Nephron progenitor cell (in vitro differentiated cells): ENCODE data around the gene RPL35.

Experiments
- DNase-seq: peaks from one replicate; pipeline ENCODE4 v3.0.0; 2021
- H3K27ac Mint-ChIP-seq: 2 replicates; pipeline ENCODE4 v1.8.0; 2021; ENCODE audit warnings: mild to moderate bottlenecking, moderate library complexity, mixed read lengths
- H3K27me3 Mint-ChIP-seq: 2 replicates; pipeline ENCODE4 v1.8.0; 2021; ENCODE audit warnings: mild to moderate bottlenecking, low read depth, mixed read lengths; ENCODE audit not compliant: poor library complexity
- H3K36me3 Mint-ChIP-seq: 2 replicates; pipeline ENCODE4 v1.8.0; 2021; ENCODE audit warnings: low read depth, mixed read lengths
- H3K4me1 Mint-ChIP-seq: 2 replicates; pipeline ENCODE4 v1.8.0; 2021; ENCODE audit warnings: mixed read lengths
- H3K4me3 Mint-ChIP-seq: 2 replicates; pipeline ENCODE4 v1.8.0; 2021; ENCODE audit warnings: mild to moderate bottlenecking, moderate library complexity, mixed read lengths
- H3K9me3 Mint-ChIP-seq: 2 replicates; pipeline ENCODE4 v1.8.0; 2021; ENCODE audit warnings: mild to moderate bottlenecking, moderate library complexity, mixed read lengths
- TF ChIP-seq, protein P1 (sequence below): fragments of 200-600 bp; sonication (generic); IDR thresholded peaks from 2 replicates; pipeline ENCODE4 v1.5.0; 2021; ENCODE audit warnings: antibody characterized with exemption

Gene RPL35

DNA sequence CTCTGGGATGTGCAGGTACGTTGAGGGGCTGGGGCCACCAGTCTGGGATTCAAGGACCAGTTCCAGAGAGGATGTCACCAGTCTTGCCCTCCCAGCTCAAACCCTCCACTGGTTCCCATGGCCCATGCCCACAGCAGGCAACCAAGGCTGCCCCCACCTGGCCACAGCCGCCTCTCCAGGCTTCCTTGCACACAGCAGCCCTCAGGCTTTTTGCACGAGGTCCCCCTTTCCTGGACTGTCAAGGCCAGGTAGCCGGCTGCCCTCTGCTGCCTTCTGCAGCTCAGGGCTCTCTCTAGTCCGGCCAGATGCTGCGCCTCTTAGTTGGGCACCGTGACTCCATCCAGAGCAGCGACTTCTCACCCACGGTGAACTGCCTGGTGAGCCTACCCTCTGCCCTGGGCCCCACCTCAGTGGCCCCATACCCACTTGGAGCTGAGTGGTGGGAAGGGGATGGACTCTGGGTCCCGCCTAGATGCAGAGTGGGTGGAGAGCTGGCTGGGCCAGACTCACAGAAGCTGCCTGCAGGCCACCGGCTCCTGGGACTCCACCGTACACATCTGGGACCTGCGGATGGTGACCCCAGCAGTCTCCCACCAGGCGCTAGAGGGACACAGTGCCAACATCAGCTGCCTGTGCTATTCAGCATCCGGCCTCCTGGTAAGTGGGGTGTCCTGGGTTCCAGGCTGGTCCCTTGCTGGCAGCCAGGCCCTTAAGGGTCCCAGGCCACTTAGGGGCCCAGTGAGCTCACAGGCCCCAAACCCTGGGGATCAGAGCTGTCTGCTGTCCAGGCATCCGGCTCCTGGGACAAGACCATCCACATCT, 5.6 kb downstream of the RPL35 start:
- DNase-seq: peak; percentile 50
- H3K9me3 Mint-ChIP-seq: no peaks in the 10 kb centered on the region
- no peak overlapping the region for H3K27ac Mint-ChIP-seq
- H3K4me1 Mint-ChIP-seq: peaks cover 36% of the 10 kb centered on the region
- peaks cover 33% of the 10 kb centered on the region for H3K36me3 Mint-ChIP-seq
- TF ChIP-seq, protein P1, sequence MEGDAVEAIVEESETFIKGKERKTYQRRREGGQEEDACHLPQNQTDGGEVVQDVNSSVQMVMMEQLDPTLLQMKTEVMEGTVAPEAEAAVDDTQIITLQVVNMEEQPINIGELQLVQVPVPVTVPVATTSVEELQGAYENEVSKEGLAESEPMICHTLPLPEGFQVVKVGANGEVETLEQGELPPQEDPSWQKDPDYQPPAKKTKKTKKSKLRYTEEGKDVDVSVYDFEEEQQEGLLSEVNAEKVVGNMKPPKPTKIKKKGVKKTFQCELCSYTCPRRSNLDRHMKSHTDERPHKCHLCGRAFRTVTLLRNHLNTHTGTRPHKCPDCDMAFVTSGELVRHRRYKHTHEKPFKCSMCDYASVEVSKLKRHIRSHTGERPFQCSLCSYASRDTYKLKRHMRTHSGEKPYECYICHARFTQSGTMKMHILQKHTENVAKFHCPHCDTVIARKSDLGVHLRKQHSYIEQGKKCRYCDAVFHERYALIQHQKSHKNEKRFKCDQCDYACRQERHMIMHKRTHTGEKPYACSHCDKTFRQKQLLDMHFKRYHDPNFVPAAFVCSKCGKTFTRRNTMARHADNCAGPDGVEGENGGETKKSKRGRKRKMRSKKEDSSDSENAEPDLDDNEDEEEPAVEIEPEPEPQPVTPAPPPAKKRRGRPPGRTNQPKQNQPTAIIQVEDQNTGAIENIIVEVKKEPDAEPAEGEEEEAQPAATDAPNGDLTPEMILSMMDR: no peak
- no peaks in the 10 kb centered on the region for H3K27me3 Mint-ChIP-seq
- H3K4me3 Mint-ChIP-seq: no peak overlapping the region

DNA sequence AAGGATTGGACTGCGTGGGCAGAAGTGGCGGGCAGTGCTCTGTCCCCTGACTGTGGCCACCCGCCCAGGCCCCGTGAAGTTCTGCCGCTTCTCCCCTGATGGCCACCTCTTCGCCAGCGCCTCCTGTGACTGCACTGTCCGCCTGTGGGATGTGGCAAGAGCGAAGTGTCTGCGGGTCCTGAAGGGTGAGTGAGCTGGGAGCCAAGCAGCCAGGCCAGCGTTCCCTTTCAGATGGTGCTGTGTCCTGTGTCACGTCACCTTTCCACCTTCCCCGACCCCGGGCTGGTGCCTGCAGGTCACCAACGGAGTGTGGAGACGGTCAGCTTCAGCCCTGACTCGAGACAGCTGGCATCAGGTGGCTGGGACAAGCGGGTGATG, 6.2 kb downstream of the RPL35 start:
- H3K4me1 Mint-ChIP-seq: peaks cover 33% of the 10 kb centered on the region
- TF ChIP-seq, protein P1: no peak
- H3K27me3 Mint-ChIP-seq: peaks cover 2% of the 10 kb centered on the region
- no peaks in the 10 kb centered on the region for H3K9me3 Mint-ChIP-seq
- no peak overlapping the region for H3K27ac Mint-ChIP-seq
- H3K36me3 Mint-ChIP-seq: peaks cover 30% of the 10 kb centered on the region
- H3K4me3 Mint-ChIP-seq: no peak overlapping the region
- DNase-seq: no peak

DNA sequence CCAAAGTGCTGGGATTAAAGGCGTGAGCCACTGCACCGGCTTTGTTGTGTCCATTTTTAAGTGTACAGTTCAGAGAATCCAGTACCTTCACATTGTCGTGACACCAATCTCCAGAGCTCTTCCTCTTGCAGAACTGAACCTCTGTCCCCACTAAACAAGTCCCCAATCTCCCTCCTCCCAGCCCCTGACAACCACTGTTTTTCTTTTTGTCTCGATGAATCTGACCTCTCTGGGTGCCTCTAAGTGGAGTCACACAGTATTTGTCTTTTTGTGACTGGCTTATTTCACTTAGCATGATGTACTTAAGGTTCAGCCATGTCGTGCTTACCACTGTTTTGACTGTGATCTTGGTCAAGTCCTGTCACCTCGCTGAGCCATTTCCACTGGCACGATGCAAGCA, 6.9 kb downstream of the RPL35 start:
- Mint-ChIP-seq H3K27ac (peak overlapping the region; percentile 38), H3K27me3 (peaks cover 2% of the 10 kb centered on the region), H3K36me3 (peaks cover 23% of the 10 kb centered on the region), H3K4me1 (peaks cover 26% of the 10 kb centered on the region), H3K4me3 (no peak overlapping the region), H3K9me3 (no peaks in the 10 kb centered on the region)
- TF ChIP-seq, protein P1: no peak
- DNase-seq: no peak

DNA sequence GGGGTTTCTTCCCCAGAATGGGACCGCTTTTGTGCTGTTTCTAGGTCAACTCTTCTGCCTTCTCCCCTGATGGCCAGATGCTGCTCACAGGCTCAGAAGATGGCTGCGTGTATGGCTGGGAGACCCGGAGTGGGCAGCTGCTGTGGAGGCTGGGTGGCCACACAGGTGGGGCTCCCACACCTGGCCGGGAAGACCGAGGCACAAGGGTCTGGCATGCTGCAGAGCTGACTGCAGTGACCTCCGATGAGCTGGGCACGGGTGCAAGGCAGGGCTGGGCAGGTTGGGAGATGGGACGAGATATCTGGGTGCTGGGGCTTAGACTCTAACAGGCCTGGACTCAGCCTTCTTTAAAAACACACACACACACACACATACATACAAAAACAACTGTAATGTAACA, 7.6 kb downstream of the RPL35 start:
- H3K4me3 Mint-ChIP-seq: no peak overlapping the region
- H3K27me3 Mint-ChIP-seq: peaks cover 2% of the 10 kb centered on the region
- H3K36me3 Mint-ChIP-seq: peaks cover 16% of the 10 kb centered on the region
- H3K4me1 Mint-ChIP-seq: peaks cover 19% of the 10 kb centered on the region
- no peak for DNase-seq
- no peaks in the 10 kb centered on the region for H3K9me3 Mint-ChIP-seq
- TF ChIP-seq, protein P1: no peak
- H3K27ac Mint-ChIP-seq: no peak overlapping the region

DNA sequence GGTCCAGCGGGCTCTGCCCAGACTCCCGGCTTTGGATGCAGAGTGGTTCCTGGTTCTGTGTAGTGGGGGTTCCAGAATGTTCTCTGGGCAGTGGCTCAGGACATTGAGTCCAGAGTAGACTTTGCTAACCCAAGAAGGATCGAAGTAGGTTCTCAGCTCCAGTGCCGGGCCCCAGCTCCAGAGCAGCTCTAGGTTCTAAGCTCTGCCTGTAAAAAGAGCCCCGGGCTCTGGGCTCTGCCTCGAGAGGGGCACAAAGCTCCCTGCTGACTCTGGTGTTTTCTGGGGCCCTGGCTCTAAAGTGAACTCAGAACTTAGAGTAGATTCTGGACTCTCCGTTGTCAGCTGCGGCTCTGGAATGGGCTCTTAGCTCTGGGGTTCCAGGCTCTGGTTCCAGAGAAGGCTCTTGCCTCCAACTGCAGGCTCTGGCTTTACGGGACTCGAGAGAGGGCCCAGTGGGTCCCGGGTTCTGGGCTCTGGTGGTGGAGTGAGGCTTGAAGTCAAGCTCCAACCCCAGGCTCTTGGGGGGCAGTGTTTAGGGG, 8.1 kb downstream of the RPL35 start:
- TF ChIP-seq, protein P1: no peak
- H3K27ac Mint-ChIP-seq: no peak overlapping the region
- no peaks in the 10 kb centered on the region for H3K9me3 Mint-ChIP-seq
- peak overlapping the region; percentile 47 for H3K4me3 Mint-ChIP-seq
- H3K27me3 Mint-ChIP-seq: peaks cover 2% of the 10 kb centered on the region
- H3K4me1 Mint-ChIP-seq: peaks cover 16% of the 10 kb centered on the region
- DNase-seq: no peak
- H3K36me3 Mint-ChIP-seq: peaks cover 11% of the 10 kb centered on the region
